Mesendoderm (in vitro differentiated cells): Measurements from ENCODE around the gene ERRFI1.

Experiments
- DNase-seq: peaks from one replicate; pipeline ENCODE4 v3.0.0; 2013
- H2AK5ac ChIP-seq: 2 replicates; pipeline ENCODE4 v1.6.1; 2013; ENCODE audit warnings: low read length, inconsistent platforms
- H2BK120ac ChIP-seq: 2 replicates; pipeline ENCODE4 v1.6.1; 2013; ENCODE audit warnings: low read depth, mild to moderate bottlenecking, low read length, moderate library complexity, mixed read lengths
- H2BK15ac ChIP-seq: replicated peaks from 2 replicates; pipeline ENCODE4 v1.6.1; 2013; ENCODE audit warnings: low read depth, mild to moderate bottlenecking, moderate library complexity
- H2BK5ac ChIP-seq: 2 replicates; pipeline ENCODE4 v1.6.1; 2013; ENCODE audit warnings: low read length, inconsistent platforms
- H3K18ac ChIP-seq: 2 replicates; pipeline ENCODE4 v1.6.1; 2013; ENCODE audit warnings: mild to moderate bottlenecking, low read length, mixed read lengths
- H3K23ac ChIP-seq: one replicate; pipeline ENCODE4 v1.6.1; 2013; ENCODE audit warnings: low read length
- H3K27ac ChIP-seq: 2 replicates; pipeline ENCODE4 v1.5.1; 2013; ENCODE audit warnings: low read depth, mild to moderate bottlenecking, inconsistent platforms, low read length, moderate library complexity
- H3K27me3 ChIP-seq: 2 replicates; pipeline ENCODE4 v1.6.1; 2013; ENCODE audit warnings: low read length, control low read depth, mild to moderate bottlenecking, inconsistent platforms; ENCODE audit not compliant: insufficient read depth, poor library complexity
- H3K36me3 ChIP-seq: 2 replicates; pipeline ENCODE4 v1.6.1; 2013; ENCODE audit warnings: low read length, inconsistent platforms; ENCODE audit not compliant: control insufficient read depth, insufficient read depth
- H3K4ac ChIP-seq: one replicate; pipeline ENCODE4 v1.6.1; 2013; ENCODE audit warnings: low read depth, mild to moderate bottlenecking, low read length, moderate library complexity
- H3K4me1 ChIP-seq: 2 replicates; pipeline ENCODE4 v1.6.1; 2013; ENCODE audit warnings: low read depth, low read length, inconsistent platforms; ENCODE audit not compliant: control insufficient read depth
- H3K4me2 ChIP-seq: 2 replicates; pipeline ENCODE4 v1.6.1; 2013; ENCODE audit warnings: low read length
- H3K4me3 ChIP-seq: 2 replicates; pipeline ENCODE4 v1.5.1; 2013; ENCODE audit warnings: mild to moderate bottlenecking, low read length
- H3K56ac ChIP-seq: one replicate; pipeline ENCODE4 v1.6.1; 2013; ENCODE audit warnings: low read length
- H3K79me1 ChIP-seq: 2 replicates; pipeline ENCODE4 v1.6.1; 2013; ENCODE audit warnings: low read length, inconsistent platforms
- H3K79me2 ChIP-seq: 2 replicates; pipeline ENCODE4 v1.6.1; 2013; ENCODE audit warnings: mild to moderate bottlenecking, low read length; ENCODE audit not compliant: control insufficient read depth, insufficient read depth
- H3K9ac ChIP-seq: 2 replicates; pipeline ENCODE4 v1.6.1; 2013; ENCODE audit warnings: low read length, inconsistent platforms
- H4K5ac ChIP-seq: one replicate; pipeline ENCODE4 v1.6.1; 2013; ENCODE audit warnings: low read length
- H4K8ac ChIP-seq: one replicate; pipeline ENCODE4 v1.6.1; 2013; ENCODE audit warnings: low read depth, mild to moderate bottlenecking, control low read depth, low read length, moderate library complexity
- WGBS: extraction: QIAGEN DNeasy Blood & Tissue Kit; methylation state at CpG from one replicate; pipeline ENCODE4 v1.1.7; 2013; ENCODE audit warnings: low lambda C conversion rate, missing lambda C conversion rate; ENCODE audit not compliant: insufficient coverage; ENCODE audit errors: extremely low coverage; 5-methylcytosine and 5-hydroxymethylcytosine counted together

Gene ERRFI1

DNA sequence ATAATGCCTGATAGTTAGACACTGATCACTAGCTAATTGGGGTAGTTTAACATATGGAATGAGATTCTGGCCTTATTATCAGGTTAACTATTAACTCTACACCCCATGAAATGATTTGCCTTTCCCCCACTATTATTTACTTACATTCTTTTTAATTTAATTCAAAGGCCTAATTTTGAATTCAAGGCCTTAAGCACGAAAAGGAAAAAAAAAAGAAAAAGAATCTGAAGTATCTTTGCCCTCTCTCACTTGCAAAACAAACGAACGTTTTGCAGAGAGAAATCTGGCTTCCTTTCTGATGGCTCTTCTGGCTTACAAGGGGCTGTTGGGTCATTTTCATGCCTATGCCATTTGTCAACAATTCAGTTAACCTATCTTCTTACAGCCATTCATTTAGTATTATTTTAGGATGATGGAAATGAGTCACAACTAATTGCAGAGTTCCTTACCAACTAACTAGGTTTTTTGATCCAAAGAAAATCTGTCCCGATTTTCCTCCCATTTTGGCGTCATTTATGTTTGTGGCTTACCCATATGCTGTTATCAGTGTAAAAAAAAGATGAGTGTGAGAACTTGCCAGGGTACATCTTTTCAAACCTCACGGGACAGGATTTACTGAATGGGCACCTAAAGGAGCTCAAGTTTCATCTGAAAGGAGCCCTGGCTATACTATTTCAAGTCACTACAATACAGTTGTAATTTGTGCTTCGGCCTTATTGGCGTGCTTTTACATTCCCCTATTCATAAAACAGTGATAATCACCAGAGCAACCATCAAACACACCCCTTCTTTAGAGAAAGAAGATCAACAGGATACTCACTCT, 1.9 kb upstream of the ERRFI1 start:
- H3K79me2 ChIP-seq: peaks cover 28% of the 10 kb centered on the region
- no peaks in the 10 kb centered on the region for H3K79me1 ChIP-seq
- peaks cover 7% of the 10 kb centered on the region for H3K4me1 ChIP-seq
- DNase-seq: peak; percentile 56
- H3K4me2 ChIP-seq: no peak overlapping the region
- H3K27ac ChIP-seq: no peak overlapping the region
- H3K4me3 ChIP-seq: no peak overlapping the region
- no peak overlapping the region for H4K8ac ChIP-seq
- H2BK5ac ChIP-seq: no peak overlapping the region
- no CpG with 5 or more reads among the region's 8 CpGs for WGBS
- H4K5ac ChIP-seq: no peak overlapping the region
- H3K9ac ChIP-seq: no peak overlapping the region
- H3K18ac ChIP-seq: no peak overlapping the region
- no peaks in the 10 kb centered on the region for H3K36me3 ChIP-seq
- H3K56ac ChIP-seq: no peak overlapping the region
- no peak overlapping the region for H2BK15ac ChIP-seq
- H2AK5ac ChIP-seq: no peak overlapping the region
- no peak overlapping the region for H3K23ac ChIP-seq
- H3K4ac ChIP-seq: no peak overlapping the region
- no peak overlapping the region for H2BK120ac ChIP-seq
- H3K27me3 ChIP-seq: no peaks in the 10 kb centered on the region

DNA sequence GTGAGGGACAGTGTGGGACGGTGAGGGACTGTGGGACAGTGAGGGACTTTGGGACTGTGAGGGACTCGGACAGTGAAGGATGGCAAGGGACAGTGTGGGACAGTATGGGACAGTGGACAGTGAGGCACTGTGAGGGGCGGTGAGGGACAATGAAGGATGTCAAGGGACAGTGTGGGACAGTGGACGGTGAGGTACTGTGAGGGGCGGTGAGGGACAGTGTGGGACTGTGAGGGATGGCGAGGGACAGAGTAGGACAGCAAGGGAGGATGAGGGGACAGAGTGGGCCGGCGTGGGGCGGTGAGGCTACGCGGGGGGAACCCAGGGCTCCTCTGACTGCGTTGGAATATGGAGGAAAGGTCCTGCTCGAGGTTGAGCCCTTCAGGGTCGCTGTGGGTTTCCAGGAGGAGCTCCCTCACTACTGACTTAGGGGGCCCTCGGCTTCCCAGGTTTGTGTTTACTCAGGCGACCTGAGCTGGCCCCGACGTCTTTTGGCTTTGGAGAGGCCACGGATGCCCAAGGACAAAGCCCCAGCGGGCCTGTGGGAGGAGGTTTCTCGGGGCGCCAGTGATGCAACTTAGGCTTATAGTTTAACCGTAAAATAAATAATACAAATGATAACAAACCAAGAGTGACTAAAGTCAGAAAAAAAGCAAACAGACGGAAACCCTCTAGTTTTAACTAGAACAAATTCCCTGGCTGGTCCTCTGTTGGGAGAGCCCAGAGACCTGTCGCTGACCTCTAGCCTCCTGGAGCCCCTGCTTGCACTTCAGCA, 1.1 kb upstream of the ERRFI1 start:
- H3K79me1 ChIP-seq: no peaks in the 10 kb centered on the region
- no peaks in the 10 kb centered on the region for H3K36me3 ChIP-seq
- H2AK5ac ChIP-seq: peak overlapping the region; percentile 99
- H3K9ac ChIP-seq: peak overlapping the region; percentile 82
- H3K79me2 ChIP-seq: peaks cover 36% of the 10 kb centered on the region
- no peaks in the 10 kb centered on the region for H3K27me3 ChIP-seq
- H3K27ac ChIP-seq: no peak overlapping the region
- H3K56ac ChIP-seq: peak overlapping the region; percentile 99
- no peak for DNase-seq
- peaks cover 8% of the 10 kb centered on the region for H3K4me1 ChIP-seq
- H3K4me2 ChIP-seq: peak overlapping the region; percentile 83
- H2BK5ac ChIP-seq: peak overlapping the region; percentile 88
- no peak overlapping the region for H4K5ac ChIP-seq
- no peak overlapping the region for H2BK120ac ChIP-seq
- H2BK15ac ChIP-seq: no peak overlapping the region
- no peak overlapping the region for H4K8ac ChIP-seq
- WGBS: no CpG with 5 or more reads among the region's 25 CpGs
- H3K18ac ChIP-seq: no peak overlapping the region
- no peak overlapping the region for H3K4me3 ChIP-seq
- peak overlapping the region; percentile 96 for H3K23ac ChIP-seq
- H3K4ac ChIP-seq: no peak overlapping the region

- H3K4me1 ChIP-seq: peaks cover 9% of the 10 kb centered on the region
- no peaks in the 10 kb centered on the region for H3K27me3 ChIP-seq
- H2BK5ac ChIP-seq: no peak overlapping the region
- peak overlapping the region; percentile 27 for H3K27ac ChIP-seq
- DNase-seq: no peak
- no peak overlapping the region for H4K5ac ChIP-seq
- H3K4me2 ChIP-seq: peak overlapping the region; percentile 91
- no CpG with 5 or more reads among the region's 69 CpGs for whole genome bisulfite sequencing
- no peaks in the 10 kb centered on the region for H3K36me3 ChIP-seq
- H3K79me2 ChIP-seq: peaks cover 45% of the 10 kb centered on the region
- H3K56ac ChIP-seq: peak overlapping the region; percentile 91
- peak overlapping the region; percentile 2 for H3K4ac ChIP-seq
- peak overlapping the region; percentile 99 for H3K18ac ChIP-seq
- no peak overlapping the region for H2AK5ac ChIP-seq
- H3K79me1 ChIP-seq: no peaks in the 10 kb centered on the region
- H4K8ac ChIP-seq: no peak overlapping the region
- no peak overlapping the region for H2BK120ac ChIP-seq
- peak overlapping the region; percentile 100 for H3K23ac ChIP-seq
- H2BK15ac ChIP-seq: no peak overlapping the region
- H3K9ac ChIP-seq: peak overlapping the region; percentile 83
- H3K4me3 ChIP-seq: peak overlapping the region; percentile 40
Observed at GRCh38 chr1:8025671-8026144, 401 bp downstream of the ERRFI1 start.

DNA sequence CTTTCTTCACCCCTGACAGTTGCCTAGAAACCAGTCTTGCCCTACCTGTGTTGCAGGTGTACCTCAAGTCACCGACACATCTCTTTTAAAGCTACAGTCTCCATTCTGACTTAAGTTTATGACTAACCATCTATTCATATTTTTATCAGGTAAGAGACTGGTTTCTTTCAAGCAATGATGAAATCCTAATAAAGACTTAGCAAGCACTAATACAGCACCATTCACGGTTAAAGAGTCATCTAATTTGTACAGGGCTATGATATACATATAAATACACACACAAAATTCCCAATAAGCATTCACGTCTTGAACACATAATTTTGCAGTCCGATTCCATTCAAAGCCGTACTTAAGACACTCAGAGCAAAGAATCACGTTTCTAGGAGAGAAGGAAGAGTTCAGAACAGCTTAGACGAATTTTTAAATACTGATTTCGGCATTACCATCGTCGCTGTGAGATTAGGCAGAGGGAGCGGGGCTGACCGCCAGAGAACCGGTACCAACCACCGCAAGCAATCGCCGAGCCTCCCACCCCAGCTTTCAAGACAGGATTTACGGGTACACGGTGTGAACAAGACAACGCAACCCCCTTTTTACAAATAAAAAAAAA, 943 bp downstream of the ERRFI1 start:
- no peak overlapping the region for H3K27ac ChIP-seq
- no peak for DNase-seq
- no peak overlapping the region for H3K4ac ChIP-seq
- peaks cover 9% of the 10 kb centered on the region for H3K4me1 ChIP-seq
- H3K27me3 ChIP-seq: no peaks in the 10 kb centered on the region
- H2BK15ac ChIP-seq: no peak overlapping the region
- H2AK5ac ChIP-seq: no peak overlapping the region
- no peak overlapping the region for H2BK5ac ChIP-seq
- H3K23ac ChIP-seq: no peak overlapping the region
- H3K9ac ChIP-seq: peak overlapping the region; percentile 83
- H3K79me1 ChIP-seq: no peaks in the 10 kb centered on the region
- H3K36me3 ChIP-seq: no peaks in the 10 kb centered on the region
- H3K4me2 ChIP-seq: peak overlapping the region; percentile 91
- peak overlapping the region; percentile 99 for H3K18ac ChIP-seq
- no CpG with 5 or more reads among the region's 19 CpGs for WGBS
- H3K56ac ChIP-seq: peak overlapping the region; percentile 91
- no peak overlapping the region for H4K5ac ChIP-seq
- H2BK120ac ChIP-seq: no peak overlapping the region
- H4K8ac ChIP-seq: no peak overlapping the region
- peak overlapping the region; percentile 40 for H3K4me3 ChIP-seq
- H3K79me2 ChIP-seq: peaks cover 47% of the 10 kb centered on the region

- Histone ChIP-seq H3K9ac (no peak overlapping the region), H2BK5ac (no peak overlapping the region), H3K79me2 (peaks cover 47% of the 10 kb centered on the region), H4K8ac (no peak overlapping the region), H3K4me2 (no peak overlapping the region), H2BK120ac (no peak overlapping the region), H3K27me3 (no peaks in the 10 kb centered on the region), H3K4ac (no peak overlapping the region), H3K23ac (no peak overlapping the region), H3K27ac (no peak overlapping the region), H2AK5ac (no peak overlapping the region), H3K79me1 (no peaks in the 10 kb centered on the region), H3K4me1 (peaks cover 9% of the 10 kb centered on the region), H3K36me3 (no peaks in the 10 kb centered on the region), H4K5ac (no peak overlapping the region), H3K18ac (no peak overlapping the region), H3K4me3 (no peak overlapping the region), H2BK15ac (no peak overlapping the region), H3K56ac (no peak overlapping the region)
- DNase-seq: no peak
- WGBS: no CpG with 5 or more reads among the region's 3 CpGs
Observed at GRCh38 chr1:8024329-8024728, 1.8 kb downstream of the ERRFI1 start.
